ENCODE data around the gene ATP9A. TPM values are rescaled to one million over a fixed set of nuclear protein-coding genes. Genes with fewer than 3 reads are reported as not detected.

ATP9A gene
- total RNA-seq, 4 donors from 2014 or later = 17.6 to 28.2 (median 19.5) TPM

- WGBS, 2 donors = 90 to 94% methylated on average over 7 to 8 of the region's 9 CpGs
- intact Hi-C loops (cut with DNase I) = no loop called here
- Histone ChIP-seq H3K27ac (no peak overlapping the region), H3K4me3 (no peak overlapping the region), H3K4me1 (peaks cover 0 to 7% (median 0%) of the 10 kb centered on the region in 3 donors), H3K36me3 (peaks cover 0 to 24% (median 0%) of the 10 kb centered on the region in 3 donors), H3K27me3 (no peaks in the 10 kb centered on the region), H3K9me3 (no peaks in the 10 kb centered on the region)
- no peak for DNase-seq
- TF ChIP-seq POLR2A (IDR thresholded peaks at IDR 0.05) = no peak
These were observed 47.8 kb downstream of the ATP9A start for GRCh38 chr20:51720384-51720783.

GRCh38 chr20:51715856-51716185, 52.4 kb downstream of the ATP9A start:
- H3K4me1 ChIP-seq = peaks cover 0 to 14% (median 0%) of the 10 kb centered on the region in 3 donors
- no peak for TF ChIP-seq POLR2A (IDR thresholded peaks at IDR 0.05)
- no peak for TF ChIP-seq CTCF (IDR thresholded peaks at IDR 0.05)
- H3K27me3 ChIP-seq = no peaks in the 10 kb centered on the region
- H3K4me3 ChIP-seq = no peak overlapping the region
- intact Hi-C loops (cut with DNase I) = no loop called here
- H3K36me3 ChIP-seq = peaks cover 0 to 15% (median 3%) of the 10 kb centered on the region in 3 donors
- H3K27ac ChIP-seq = no peak overlapping the region
- H3K9me3 ChIP-seq = no peaks in the 10 kb centered on the region
- WGBS, 2 donors = 83 to 91% methylated on average over 1 of the region's 1 CpG
- no peak for DNase-seq

GRCh38 chr20:51715163-51715855, 52.9 kb downstream of the ATP9A start:
- Histone ChIP-seq H3K27ac (no peak overlapping the region), H3K27me3 (no peaks in the 10 kb centered on the region), H3K9me3 (no peaks in the 10 kb centered on the region), H3K36me3 (peaks cover 0 to 20% (median 3%) of the 10 kb centered on the region in 3 donors), H3K4me1 (peaks cover 0 to 14% (median 0%) of the 10 kb centered on the region in 3 donors), H3K4me3 (no peak overlapping the region)
- intact Hi-C loops (cut with DNase I) = no loop called here
- WGBS, 2 donors = 50 to 61% methylated on average over 10 of the region's 10 CpGs
- TF ChIP-seq CTCF (IDR thresholded peaks at IDR 0.05) (no peak), POLR2A (IDR thresholded peaks at IDR 0.05) (no peak)
- DNase-seq = no peak

GRCh38 chr20:51713213-51713598, 55.0 kb downstream of the ATP9A start:
- no peak for DNase-seq
- TF ChIP-seq CTCF (IDR thresholded peaks at IDR 0.05) (no peak), POLR2A (IDR thresholded peaks at IDR 0.05) (no peak)
- H3K4me1 ChIP-seq = peaks cover 0 to 14% (median 0%) of the 10 kb centered on the region in 3 donors
- H3K9me3 ChIP-seq = no peaks in the 10 kb centered on the region
- no peaks in the 10 kb centered on the region for H3K27me3 ChIP-seq
- intact Hi-C loops (cut with DNase I) = no loop called here
- no peak overlapping the region for H3K4me3 ChIP-seq
- 71 to 100% methylated on average over 1 to 4 of the region's 4 CpGs for WGBS, 2 donors
- no peak overlapping the region for H3K27ac ChIP-seq
- peaks cover 0 to 34% (median 3%) of the 10 kb centered on the region in 3 donors for H3K36me3 ChIP-seq

GRCh38 chr20:51712501-51713212, 55.5 kb downstream of the ATP9A start:
- 85 to 87% methylated on average over 11 of the region's 24 CpGs for WGBS, 2 donors
- H3K4me1 ChIP-seq = peaks cover 0 to 14% (median 0%) of the 10 kb centered on the region in 3 donors
- no peaks in the 10 kb centered on the region for H3K9me3 ChIP-seq
- intact Hi-C loops (cut with DNase I) = no loop called here
- H3K4me3 ChIP-seq = no peak overlapping the region
- no peak for DNase-seq
- no peak for TF ChIP-seq POLR2A (IDR thresholded peaks at IDR 0.05)
- peak in 5 of 6 experiments; percentile 5 to 41 (median 29) for TF ChIP-seq CTCF (IDR thresholded peaks at IDR 0.05)
- H3K27ac ChIP-seq = no peak overlapping the region
- no peaks in the 10 kb centered on the region for H3K27me3 ChIP-seq
- H3K36me3 ChIP-seq = peaks cover 0 to 34% (median 3%) of the 10 kb centered on the region in 3 donors
